HG03060 (cell line): ENCODE data around the gene SORCS1.

Experiments used
- ATAC-seq: cut with Tn5 transposase; IDR thresholded peaks from one replicate; pipeline ENCODE4 v1.9.1; 2021; ENCODE audit warnings: low read depth, moderate number of reproducible peaks; ENCODE audit not compliant: unreplicated experiment

The SORCS1 gene

GRCh38 chr10:106635947-106636346 is 528.6 kb downstream of the SORCS1 start:
- no peak for ATAC-seq

- ATAC-seq = no peak
Measured at GRCh38 chr10:106631016-106631702, 533.3 kb downstream of the SORCS1 start.

- no peak for ATAC-seq
Measured at GRCh38 chr10:106626371-106626770, 538.1 kb downstream of the SORCS1 start.

GRCh38 chr10:106625751-106626150 is 538.8 kb downstream of the SORCS1 start:
- ATAC-seq = no peak

GRCh38 chr10:106619346-106619745 is 545.2 kb downstream of the SORCS1 start:
- ATAC-seq = no peak

- no peak for ATAC-seq
Measured at GRCh38 chr10:106618646-106619045, 545.9 kb downstream of the SORCS1 start.

GRCh38 chr10:106615081-106615480 is 549.4 kb downstream of the SORCS1 start:
- no peak for ATAC-seq

GRCh38 chr10:106614293-106614692 is 550.2 kb downstream of the SORCS1 start:
- ATAC-seq = no peak

GRCh38 chr10:106612381-106612780 is 552.1 kb downstream of the SORCS1 start:
- ATAC-seq = no peak

- ATAC-seq = no peak
Measured at GRCh38 chr10:106609470-106610266, 554.8 kb downstream of the SORCS1 start.

- no peak for ATAC-seq
Measured at GRCh38 chr10:106608066-106608465, 556.4 kb downstream of the SORCS1 start.

GRCh38 chr10:106595281-106595680 is 569.2 kb downstream of the SORCS1 start:
- no peak for ATAC-seq

- no peak for ATAC-seq
Measured at GRCh38 chr10:106593876-106594275, 570.6 kb downstream of the SORCS1 start.

GRCh38 chr10:106592396-106592795 is 572.1 kb downstream of the SORCS1 start:
- ATAC-seq = no peak

GRCh38 chr10:106582291-106582690 is 582.2 kb downstream of the SORCS1 start:
- no peak for ATAC-seq

GRCh38 chr10:106577756-106578155 is 586.8 kb downstream of the SORCS1 start:
- no peak for ATAC-seq

- ATAC-seq = no peak
Measured at GRCh38 chr10:106577266-106577665, 587.2 kb downstream of the SORCS1 start.

- no peak for ATAC-seq
Measured at GRCh38 chr10:106576534-106576933, 588.0 kb downstream of the SORCS1 start.

- no peak for ATAC-seq
Measured at GRCh38 chr10:106573106-106573505, 591.4 kb downstream of the SORCS1 start.

- no peak for ATAC-seq
Measured at GRCh38 chr10:106571192-106571946, 593.1 kb downstream of the SORCS1 start.

GRCh38 chr10:106570268-106570667 is 594.2 kb downstream of the SORCS1 start:
- ATAC-seq = no peak
